HL-60/S4 treated with phorbol 12-myristate 13-acetate at 8.2 ng/mL for 4 days and 3 days (cell line): ENCODE results near the gene MGAT5B.
"Not testable (repeated sequence)": the region's sequence is repeated elsewhere in the genome, so short reads cannot be mapped to it uniquely, and the experiment has no call there.

Source experiments
- in situ Hi-C: fragments of 300-500 bp; cut with MboI; formaldehyde crosslinking; loops from 2 replicates; pipeline ENCODE4 v1.15.0; 2022; ENCODE audit warnings: low sequenced_read_pairs

Gene MGAT5B

DNA sequence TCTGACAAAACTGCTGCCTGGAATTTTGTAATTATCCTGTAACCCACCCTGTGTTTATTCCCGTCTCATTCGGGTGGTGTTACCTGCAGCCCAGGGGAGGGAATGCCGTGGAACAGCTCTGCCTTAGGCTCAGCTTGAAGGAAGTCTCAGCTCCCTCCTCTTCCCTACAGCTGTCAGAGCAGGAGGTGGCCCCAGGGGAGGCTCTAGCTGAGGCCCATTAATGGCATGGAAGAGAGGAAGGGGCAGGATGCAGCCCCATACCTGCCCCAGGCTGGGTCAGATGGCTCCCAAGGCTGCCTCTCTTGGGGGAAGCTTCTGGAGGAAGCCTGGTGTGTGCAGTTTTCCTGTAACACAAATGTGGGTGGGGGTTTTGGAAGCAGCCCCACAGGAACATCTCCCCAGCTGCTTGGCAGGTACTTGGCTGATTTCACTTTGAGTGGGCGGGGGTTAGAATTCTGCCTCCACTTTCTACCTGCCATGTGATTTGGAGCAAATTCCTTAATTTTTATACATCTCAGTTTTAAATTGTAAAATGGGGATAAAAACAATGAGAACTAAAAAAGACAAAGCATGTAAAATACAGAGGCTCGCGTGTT is 103.9 kb downstream of the MGAT5B start:
- in situ Hi-C loops, result no loop called here

DNA sequence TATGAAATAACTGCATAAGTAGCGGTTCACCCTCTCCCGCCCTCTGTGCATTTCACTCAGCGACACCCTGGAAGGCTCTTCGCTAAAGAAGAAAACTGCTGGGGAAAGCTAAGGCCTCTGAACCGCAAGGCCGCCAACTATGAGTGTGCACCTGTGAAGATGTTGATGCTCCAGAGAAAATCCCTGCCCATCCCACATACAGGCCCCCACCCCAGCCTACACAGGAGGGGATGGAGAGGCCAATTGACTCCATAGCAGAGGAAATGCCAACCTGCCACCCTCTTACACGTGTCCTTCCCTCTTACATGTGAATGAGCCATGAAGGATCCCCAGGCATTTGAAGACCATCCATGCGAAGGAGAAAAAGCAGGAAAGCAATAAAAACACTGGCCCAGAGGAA is 104.8 kb downstream of the MGAT5B start:
- in situ Hi-C loops, result no loop called here

DNA sequence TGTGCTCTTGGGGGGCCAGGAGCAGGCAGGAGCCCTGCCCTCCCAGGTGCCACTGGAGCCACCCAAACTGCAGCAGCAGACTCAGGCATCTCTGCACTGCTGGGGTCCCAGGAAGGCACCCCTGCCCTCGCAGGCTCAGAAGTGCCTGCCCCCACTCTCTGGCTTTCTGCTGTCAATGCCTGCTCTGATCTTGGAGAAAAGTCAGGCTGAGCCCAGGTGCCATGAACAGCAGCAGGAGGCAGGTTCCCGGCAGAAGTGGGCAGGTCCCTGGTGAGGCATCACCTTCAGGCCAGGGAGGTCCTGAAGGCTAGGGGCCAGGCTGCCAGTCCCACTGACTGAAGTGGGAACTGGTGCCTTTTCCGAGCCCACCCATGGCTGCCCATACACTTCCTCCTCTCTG is 106.5 kb downstream of the MGAT5B start:
- in situ Hi-C loops, result no loop called here

DNA sequence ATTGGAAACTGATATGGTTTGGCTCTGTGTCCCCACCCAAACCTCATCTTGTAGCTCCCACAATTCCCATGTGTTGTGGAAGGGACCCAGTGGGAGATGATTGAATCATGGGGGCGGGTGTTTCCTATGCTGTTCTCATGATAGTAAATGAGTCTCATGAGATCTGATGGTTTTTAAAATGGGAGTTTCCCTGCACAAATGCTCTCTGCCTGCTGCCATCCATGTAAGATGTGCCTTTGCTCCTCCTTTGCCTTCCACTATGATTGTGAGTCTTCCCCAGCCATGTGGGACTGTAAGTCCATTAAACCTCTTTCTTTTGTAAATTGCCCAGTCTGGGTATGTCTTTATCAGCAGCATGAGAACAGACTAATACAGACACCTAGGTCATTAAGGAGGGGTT is 109.8 kb downstream of the MGAT5B start:
- in situ Hi-C loops, result not testable (repeated sequence)

DNA sequence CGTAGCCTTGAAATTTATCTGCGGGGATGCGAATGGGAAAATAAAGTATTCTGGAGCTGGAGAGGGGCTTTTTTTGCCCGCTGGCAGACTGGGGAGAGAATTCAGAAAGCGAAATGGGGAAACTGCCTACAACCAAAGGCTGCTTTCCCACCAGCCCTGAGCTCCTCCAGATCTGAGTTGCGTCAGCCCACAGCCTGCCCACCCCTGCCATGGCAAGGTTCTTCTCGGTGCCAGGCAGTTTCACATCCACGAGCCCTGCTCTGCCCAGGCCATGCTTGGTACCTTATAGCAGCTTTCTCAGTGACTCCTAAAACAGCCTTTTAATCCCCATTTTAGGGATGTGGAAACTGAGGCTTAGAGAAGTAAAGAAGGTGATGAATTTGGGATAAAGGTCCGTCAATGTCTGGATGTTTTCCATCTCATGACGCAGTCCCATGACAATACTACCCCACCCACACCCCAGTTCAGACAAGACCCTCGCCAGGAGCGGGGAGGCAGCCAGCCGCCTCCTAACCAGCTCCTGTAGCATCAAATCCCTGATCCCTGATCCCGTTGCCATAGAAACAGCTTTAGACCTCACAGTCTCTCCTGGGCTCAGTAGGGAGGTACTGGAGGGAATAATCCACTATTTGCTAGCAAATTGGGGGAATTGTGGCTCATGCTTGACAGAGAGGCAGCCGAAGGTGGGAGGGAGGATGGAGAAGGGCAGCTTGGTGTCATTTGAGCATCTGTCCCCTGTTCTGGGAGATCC is 113.5 kb downstream of the MGAT5B start:
- in situ Hi-C loops, result no loop called here

DNA sequence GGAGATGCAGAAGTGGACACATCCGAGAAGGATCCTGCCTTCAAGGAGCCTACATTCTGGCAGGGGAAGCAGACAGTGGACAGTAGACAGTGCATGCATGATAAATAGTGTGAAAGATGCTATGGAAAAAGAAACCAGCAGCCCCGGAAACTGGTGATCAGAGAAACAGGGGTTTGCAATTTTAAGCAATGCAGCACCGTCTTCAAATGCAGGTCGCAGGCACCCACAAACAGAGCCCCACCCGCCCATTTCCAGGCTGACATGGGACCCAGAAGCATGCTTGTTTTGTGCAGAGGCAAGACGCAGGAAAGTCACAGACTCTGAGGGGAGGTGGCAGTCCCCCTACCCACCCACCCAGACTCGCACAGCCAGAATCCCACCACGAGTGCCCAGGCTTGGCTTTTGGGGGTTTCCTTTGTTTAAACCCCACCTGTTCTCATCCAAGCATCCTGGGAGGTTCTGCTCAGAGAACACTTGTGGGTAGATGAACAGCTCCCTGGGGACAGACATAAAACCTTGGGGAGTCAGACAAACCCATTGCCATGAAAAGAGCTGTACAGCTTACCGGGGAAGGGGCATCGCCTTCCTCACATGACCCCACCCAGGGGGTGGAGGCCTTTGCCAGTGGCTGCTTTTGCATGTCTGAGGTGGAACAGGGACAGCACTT is 114.3 kb downstream of the MGAT5B start:
- in situ Hi-C loops, result no loop called here

DNA sequence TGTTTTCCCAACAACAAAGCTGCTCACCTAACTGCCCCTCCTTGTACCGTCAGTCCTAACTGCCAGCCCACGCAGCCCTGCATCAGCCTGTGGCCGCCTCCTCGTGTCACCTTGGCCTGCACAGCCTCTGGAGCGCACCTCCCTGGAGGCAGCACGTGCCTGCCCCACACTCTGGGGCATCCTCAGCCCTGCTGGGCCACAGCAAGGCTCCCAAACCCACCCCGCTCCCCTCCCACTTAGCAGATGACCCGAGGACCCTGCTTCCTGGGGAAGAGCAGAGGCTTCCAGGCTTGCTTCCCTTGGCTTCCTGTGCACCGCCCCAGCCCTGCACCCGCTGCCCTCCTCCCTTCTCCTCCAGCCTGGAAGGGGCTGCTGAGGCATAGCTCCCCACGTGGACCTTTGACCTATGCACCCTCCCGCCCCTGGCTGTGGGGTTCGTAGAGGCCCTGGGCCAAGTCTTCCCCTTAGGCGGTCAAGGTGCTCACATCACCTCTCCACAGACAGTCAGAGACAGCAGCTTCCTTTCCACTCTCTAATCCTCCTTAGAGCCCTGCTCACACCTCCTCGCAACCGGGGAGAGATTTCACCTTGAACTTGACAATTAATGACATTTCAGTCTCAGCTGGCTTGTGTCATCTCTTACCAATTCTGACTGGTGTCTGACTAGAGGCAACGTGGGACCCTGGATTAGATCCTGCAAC is 115.0 kb downstream of the MGAT5B start:
- in situ Hi-C loops, result no loop called here

DNA sequence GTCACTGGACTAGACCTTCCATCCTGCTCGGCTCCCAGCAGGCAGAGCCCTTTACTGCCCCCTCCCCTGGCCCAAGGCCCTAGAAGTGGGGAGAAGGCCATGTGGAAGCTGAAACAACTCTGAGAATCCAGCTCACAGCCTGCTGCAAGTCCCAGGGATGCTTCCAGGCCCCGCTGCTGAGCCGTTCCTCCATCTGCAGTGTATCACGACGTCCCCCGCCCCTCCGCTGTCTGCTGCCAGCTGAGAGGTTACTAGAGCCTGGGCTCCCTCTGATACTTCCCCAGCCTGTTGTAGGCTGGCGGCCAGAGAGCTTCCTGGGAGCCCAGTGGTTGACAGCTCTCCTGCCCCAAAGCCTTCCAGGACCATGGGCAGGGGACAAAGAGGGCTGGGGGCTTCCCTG is 118.2 kb downstream of the MGAT5B start:
- in situ Hi-C loops, result no loop called here

DNA sequence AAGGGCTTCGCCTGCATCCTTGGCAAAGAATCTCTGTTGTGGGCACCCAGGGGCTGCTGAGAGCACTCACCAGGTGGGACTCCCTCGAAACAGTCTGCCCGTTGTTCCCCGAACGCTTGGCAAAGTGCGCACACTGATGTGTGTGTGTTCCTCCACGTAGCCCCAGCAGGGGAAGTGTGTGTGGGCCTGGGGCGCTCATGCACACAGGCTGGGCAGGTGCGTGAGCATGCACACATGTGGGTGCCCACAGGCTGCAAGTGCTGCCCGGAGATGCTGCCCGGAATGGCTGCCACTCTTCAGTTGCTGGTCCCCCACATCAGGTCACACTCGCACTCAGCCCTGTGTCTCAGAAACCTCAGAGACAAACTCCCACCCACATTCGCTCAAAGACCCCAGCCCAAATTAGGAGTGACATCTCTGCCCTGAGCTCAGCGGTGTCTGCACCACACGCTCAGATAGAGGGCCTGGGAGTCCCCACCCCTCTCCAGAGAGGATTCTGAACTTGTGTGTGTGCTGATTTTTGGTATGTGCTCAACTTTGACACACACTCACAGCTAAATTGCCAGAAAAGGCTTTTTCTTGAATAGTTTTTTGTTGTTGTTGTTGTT is 119.4 kb downstream of the MGAT5B start:
- in situ Hi-C loops, result no loop called here

DNA sequence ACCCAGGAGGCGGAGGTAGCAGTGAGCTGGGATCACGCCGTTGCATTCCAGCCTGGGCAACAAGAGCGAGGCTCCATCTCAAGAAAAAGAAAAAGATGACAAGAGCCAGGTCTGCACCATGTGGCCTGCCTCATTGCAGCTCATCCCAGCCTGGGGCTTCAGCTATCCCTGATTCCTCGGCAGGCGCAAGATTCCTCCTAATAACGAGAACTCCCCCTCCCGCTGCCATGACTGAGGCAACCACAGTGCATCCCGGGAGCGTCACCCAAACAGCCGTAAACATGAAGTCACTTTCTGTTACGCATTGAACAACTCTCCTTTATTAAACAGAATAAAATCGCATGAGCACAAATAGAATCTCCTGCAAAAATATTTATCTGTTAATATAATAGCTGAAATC is 120.6 kb downstream of the MGAT5B start:
- in situ Hi-C loops, result no loop called here

DNA sequence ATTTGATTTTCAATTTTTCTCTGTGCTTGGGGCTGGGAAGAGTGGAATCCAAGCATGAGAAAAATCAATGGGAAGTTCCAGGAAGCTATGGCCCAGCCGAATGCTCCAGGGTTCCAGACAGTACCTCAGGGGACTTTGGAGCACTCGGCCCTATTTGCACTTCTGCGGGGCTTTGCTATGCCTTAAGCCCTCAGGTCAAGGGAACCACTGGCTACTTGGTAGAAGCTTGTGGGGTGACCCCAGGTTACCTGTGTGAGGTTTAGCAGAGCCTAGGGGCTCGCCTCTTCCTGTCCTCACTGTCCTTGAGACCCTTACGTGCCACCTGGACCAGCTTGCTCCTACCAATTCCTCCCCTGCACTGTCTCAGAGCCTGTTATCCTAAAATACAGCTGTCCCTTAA is 121.3 kb downstream of the MGAT5B start:
- in situ Hi-C loops, result no loop called here

DNA sequence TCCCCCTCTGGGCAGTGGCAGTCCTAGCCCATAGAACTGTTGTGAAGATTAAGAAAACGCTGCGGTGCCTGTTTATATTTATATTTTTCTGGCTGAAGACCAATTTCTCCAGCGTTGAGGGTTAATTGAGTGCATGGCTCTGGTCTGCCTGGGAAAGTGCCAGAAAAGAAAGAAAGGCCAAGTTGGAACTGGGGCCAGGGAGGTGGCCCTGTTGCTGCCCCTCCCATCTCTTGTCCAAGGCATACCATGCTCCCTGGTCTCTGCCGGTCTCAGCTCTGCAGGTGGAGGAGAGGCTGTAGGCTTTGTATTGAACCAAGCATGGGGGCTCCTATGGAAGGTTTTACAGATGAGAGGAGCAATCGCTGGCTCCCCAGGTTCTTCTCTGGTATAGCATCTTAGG is 124.7 kb downstream of the MGAT5B start:
- in situ Hi-C loops, result no loop called here

DNA sequence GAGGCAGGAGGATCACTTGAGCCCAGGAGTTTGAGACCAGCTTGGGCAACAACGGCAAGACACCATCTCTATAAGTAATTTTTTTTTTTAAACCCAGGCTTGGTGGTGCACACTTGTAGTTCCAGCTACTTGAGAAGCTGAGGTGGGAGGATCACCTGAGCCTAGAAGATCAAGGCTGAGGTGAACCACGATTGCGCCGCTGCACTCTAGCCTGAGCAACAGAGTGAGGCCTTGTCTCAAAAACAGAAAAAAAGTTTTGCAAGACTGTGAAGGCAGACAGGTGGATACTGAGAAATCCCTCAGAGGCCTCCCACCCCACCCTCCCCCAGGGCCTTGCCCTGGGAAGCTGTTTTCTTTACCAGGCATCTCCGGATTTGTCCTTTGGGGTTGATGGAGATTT is 125.4 kb downstream of the MGAT5B start:
- in situ Hi-C loops, result no loop called here

DNA sequence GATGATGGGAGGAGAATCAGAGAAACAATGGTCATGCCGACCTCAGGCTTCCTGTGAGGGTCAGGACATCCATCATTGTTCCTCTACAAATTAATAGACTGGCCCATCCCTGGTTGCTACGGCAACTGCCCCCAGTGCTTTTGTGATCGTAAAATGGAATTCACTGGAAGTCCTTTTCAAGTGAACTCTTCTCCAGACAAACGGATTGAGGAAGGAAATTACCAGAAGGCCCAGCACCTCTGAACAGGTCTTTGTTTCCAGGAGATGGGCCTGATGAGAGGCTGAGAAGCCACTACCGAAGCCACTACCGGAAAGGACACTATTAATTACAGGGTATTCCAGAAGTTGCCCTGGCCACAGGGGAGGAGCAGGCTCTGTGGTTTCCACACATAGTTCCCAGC is 126.0 kb downstream of the MGAT5B start:
- in situ Hi-C loops, result no loop called here

DNA sequence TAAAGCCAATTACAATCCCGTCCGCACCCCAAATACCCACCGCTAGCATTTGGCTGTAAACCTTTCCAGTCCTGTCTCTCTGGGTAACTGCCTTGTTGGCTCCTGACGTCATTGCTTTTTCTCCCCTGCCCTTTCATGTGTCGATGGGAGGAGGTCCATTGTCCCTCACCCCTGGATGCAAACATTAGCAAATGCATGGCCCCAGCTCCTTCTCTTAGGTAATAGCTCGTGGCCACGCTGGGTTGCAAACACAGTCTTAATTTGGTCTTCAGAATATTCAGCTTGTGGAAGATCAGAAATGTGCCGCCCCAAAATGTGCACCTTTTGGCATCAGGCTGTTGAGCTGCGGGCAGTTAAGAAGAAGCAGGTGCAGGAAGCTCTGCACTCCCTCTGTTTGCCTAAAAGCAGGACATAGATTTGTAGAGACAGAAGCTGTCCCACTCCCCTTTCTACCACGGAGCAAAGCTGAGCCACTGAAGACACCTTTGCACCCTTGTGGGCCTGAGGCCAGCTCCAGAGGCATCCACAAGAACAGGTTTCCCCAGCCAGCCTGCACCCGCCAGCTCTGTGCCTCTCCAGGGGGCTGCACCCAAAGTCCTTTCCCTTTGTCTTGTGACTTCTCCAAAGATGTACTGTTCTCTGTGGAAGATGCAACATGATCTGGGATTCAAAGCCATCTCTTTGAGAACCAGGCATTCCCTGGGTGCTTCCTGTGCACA is 127.3 kb downstream of the MGAT5B start:
- in situ Hi-C loops, result no loop called here

DNA sequence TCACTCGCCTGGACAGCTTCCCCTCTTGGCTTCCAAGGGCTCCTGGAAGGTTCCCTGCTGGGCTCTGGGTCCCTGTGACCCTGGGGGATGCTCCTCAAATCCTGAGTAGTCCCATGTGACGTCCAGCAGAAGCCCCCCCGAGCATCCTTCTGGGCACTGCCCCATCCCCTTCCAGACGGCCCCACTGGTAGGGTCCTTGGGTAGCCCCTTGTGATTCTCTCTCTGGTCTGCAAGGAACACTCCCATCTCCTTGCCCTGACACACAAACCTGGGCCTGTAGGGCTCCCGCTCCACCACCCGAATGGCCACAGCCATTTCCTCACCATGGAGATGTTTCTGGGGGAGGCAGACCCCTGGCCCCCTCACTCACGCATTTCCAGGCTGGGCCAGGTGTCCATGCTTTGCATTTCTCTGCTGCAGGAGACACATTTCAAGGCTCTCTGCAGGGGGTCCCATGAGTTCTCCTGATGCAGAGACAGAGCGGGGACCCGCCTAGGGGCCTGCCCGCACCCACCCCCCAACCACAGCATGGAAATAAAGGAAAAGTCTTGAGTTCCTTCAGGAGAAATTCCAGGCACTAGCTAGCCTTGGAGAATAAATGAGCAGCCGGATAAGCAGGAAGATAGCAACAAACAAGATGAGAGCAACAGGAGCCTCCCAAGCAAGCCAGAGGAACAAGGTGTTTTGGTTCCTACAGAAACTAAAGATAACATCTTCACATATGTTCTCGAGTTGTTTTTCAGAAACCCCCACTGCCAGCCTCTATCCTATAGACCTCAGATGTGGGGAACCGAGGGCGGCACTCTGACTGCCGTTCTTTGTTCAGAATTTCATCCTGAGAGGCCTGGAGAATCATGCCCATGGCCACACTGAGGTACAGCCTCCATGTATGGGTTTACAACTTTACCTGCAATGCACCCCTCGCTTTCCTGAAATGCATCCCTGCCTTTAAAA is 128.8 kb downstream of the MGAT5B start:
- in situ Hi-C loops, result no loop called here

DNA sequence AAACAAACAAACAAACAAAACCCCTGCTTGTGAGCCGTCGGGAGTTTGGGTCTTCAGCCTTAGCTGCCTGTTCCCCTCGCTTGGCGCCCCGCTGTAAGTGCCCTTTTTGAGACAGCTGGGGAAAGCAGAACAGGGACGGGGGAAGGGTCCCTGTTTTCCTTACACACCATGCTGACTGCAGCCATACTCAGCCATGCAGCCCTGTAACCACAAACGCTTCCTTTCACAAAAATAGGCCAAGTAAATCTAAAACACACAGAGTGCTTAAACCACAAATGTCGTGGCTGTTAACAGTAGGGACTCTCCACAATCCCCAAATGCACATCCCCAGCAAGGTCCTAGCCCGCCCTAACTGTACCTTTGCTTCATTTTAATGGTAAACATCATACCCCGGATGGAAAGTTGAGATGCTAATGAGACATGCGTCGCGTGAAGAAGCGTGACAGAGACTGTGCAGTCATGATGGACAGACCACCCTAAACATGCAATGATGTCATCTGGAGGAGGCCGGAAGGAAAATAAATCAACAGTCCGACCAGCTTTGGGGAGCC is 129.9 kb downstream of the MGAT5B start:
- in situ Hi-C loops, result no loop called here

DNA sequence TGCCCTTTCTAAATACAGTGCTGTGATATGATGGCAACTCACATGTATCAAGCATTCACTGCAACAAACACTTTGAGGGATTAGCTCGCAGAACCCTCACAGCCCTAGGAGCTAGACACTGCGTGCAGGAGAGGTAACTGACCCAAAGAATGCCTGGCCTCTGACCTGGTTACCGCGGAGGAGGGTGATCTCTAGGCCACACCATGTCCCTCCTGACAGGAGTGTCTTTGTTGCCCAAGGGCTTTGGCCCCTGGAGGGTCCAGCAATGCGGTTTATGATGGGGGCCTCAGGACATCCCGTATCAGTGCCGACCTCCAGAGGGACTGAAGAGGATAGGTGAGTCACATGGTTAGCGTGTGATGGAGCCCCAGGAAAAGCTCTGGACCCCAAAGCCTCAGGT is 130.6 kb downstream of the MGAT5B start:
- in situ Hi-C loops, result no loop called here
